RWPE2 (cell line): ENCODE results near the gene WHRN.

Experiments
- ATAC-seq: fragments of 200-7000 bp; cut with Tn5 transposase; 3 replicates; pipeline ENCODE4 v1.9.1; 2021; ENCODE audit warnings: low read depth
- DNase-seq: peaks from one replicate; pipeline ENCODE4 v3.0.0-alpha.2; 2020; ENCODE audit warnings: low spot score
- H3K27ac ChIP-seq: fragments of 450-650 bp; 2 replicates; pipeline ENCODE4 v1.5.1; 2017; ENCODE audit warnings: mild to moderate bottlenecking; ENCODE audit not compliant: poor library complexity, severe bottlenecking
- H3K27me3 ChIP-seq: fragments of 250-450 bp; sonication (Bioruptor Pico); 2 replicates; pipeline ENCODE4 v1.5.1; 2021; ENCODE audit warnings: mild to moderate bottlenecking, moderate library complexity; ENCODE audit not compliant: insufficient read depth, poor library complexity, severe bottlenecking
- H3K36me3 ChIP-seq: fragments of 250-450 bp; sonication (Bioruptor Pico); 2 replicates; pipeline ENCODE4 v1.5.1; 2020; ENCODE audit warnings: low read depth, mild to moderate bottlenecking, moderate library complexity
- H3K4me1 ChIP-seq: fragments of 250-450 bp; sonication (Bioruptor Pico); 2 replicates; pipeline ENCODE4 v1.5.1; 2021; ENCODE audit warnings: mild to moderate bottlenecking, moderate library complexity; ENCODE audit not compliant: insufficient read depth, poor library complexity, severe bottlenecking
- H3K4me3 ChIP-seq: fragments of 250-450 bp; sonication (Bioruptor Pico); 2 replicates; pipeline ENCODE4 v1.5.1; 2021; ENCODE audit warnings: mild to moderate bottlenecking, moderate library complexity; ENCODE audit not compliant: severe bottlenecking
- H3K9me3 ChIP-seq: fragments of 250-450 bp; sonication (Bioruptor Pico); 2 replicates; pipeline ENCODE4 v1.5.1; 2021; ENCODE audit warnings: mild to moderate bottlenecking, moderate library complexity; ENCODE audit not compliant: severe bottlenecking
- TF ChIP-seq, protein P1 (sequence below): fragments of 450-650 bp; IDR thresholded peaks from one replicate; pipeline ENCODE4 v1.5.1; 2017; ENCODE audit warnings: mild to moderate bottlenecking, moderate library complexity; ENCODE audit not compliant: poor library complexity, severe bottlenecking

The WHRN gene

GRCh38 chr9:114549697-114550330 lies 44.5 kb upstream of the WHRN start:
- TF ChIP-seq, protein P1, sequence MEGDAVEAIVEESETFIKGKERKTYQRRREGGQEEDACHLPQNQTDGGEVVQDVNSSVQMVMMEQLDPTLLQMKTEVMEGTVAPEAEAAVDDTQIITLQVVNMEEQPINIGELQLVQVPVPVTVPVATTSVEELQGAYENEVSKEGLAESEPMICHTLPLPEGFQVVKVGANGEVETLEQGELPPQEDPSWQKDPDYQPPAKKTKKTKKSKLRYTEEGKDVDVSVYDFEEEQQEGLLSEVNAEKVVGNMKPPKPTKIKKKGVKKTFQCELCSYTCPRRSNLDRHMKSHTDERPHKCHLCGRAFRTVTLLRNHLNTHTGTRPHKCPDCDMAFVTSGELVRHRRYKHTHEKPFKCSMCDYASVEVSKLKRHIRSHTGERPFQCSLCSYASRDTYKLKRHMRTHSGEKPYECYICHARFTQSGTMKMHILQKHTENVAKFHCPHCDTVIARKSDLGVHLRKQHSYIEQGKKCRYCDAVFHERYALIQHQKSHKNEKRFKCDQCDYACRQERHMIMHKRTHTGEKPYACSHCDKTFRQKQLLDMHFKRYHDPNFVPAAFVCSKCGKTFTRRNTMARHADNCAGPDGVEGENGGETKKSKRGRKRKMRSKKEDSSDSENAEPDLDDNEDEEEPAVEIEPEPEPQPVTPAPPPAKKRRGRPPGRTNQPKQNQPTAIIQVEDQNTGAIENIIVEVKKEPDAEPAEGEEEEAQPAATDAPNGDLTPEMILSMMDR = no peak
- Histone ChIP-seq H3K27ac (no peak overlapping the region), H3K4me1 (peaks cover 19% of the 10 kb centered on the region), H3K4me3 (no peak overlapping the region), H3K27me3 (no peaks in the 10 kb centered on the region), H3K36me3 (no peaks in the 10 kb centered on the region), H3K9me3 (no peaks in the 10 kb centered on the region)
- ATAC-seq (no peak), DNase-seq (no peak)

GRCh38 chr9:114546851-114547250 lies 41.6 kb upstream of the WHRN start:
- DNase-seq (no peak), ATAC-seq (no peak)
- H3K27me3 ChIP-seq = no peaks in the 10 kb centered on the region
- no peaks in the 10 kb centered on the region for H3K9me3 ChIP-seq
- H3K4me1 ChIP-seq = peaks cover 4% of the 10 kb centered on the region
- no peaks in the 10 kb centered on the region for H3K36me3 ChIP-seq
- TF ChIP-seq, protein P1 = no peak
- no peak overlapping the region for H3K27ac ChIP-seq
- H3K4me3 ChIP-seq = no peak overlapping the region

DNA sequence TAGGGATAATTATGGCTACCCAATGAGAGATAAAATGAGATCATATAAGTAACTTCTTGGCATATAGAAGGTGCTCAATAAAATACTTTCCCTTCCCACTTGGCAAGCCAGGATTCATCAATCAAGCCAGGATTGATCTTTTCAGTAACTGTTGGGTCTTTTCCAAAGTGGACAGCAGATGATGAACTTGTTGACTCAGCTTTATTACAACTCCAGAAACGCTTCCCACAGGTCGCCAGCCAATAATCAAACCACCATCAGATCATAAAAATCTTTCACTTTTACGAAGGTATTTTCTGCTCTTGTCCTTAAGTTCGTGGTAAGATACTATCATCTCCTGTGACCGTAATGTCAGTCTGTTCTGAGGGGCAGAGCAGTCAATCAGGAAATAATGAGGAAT lies 39.8 kb upstream of the WHRN start:
- H3K4me3 ChIP-seq = no peak overlapping the region

GRCh38 chr9:114539701-114540380 lies 34.6 kb upstream of the WHRN start:
- Histone ChIP-seq H3K9me3 (no peaks in the 10 kb centered on the region), H3K27me3 (no peaks in the 10 kb centered on the region), H3K4me1 (no peaks in the 10 kb centered on the region), H3K36me3 (no peaks in the 10 kb centered on the region), H3K4me3 (no peak overlapping the region), H3K27ac (no peak overlapping the region)
- ATAC-seq (no peak), DNase-seq (no peak)
- TF ChIP-seq, protein P1 = no peak

More for the DNA sequence above, 39.8 kb upstream of the WHRN start:
- Histone ChIP-seq H3K36me3 (no peaks in the 10 kb centered on the region), H3K4me1 (no peaks in the 10 kb centered on the region), H3K27ac (no peak overlapping the region), H3K9me3 (no peaks in the 10 kb centered on the region), H3K27me3 (no peaks in the 10 kb centered on the region)
- ATAC-seq (no peak), DNase-seq (no peak)
- TF ChIP-seq, protein P1 = no peak

DNA sequence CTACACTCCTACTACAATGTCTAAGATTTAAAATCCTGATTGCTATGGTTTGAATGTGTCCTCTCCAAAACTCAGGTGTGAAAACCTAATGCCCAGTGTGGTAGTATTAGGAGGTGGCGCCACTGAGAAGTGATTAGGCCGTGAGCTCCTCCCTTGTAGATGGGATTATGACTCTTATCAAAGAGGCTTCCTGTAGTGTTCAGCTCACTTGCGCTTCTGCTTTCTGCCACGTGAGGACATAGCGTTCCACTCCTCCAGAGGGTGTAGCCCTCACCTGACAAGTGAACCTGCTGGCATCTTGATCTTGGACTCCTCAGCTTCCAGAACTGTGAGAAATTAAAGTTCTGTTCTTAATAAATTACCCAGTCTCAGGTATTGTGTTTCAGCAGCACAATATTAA lies 33.0 kb upstream of the WHRN start:
- Histone ChIP-seq H3K27me3 (no peaks in the 10 kb centered on the region), H3K27ac (no peak overlapping the region), H3K9me3 (no peaks in the 10 kb centered on the region), H3K4me1 (no peaks in the 10 kb centered on the region), H3K4me3 (no peak overlapping the region), H3K36me3 (no peaks in the 10 kb centered on the region)
- TF ChIP-seq, protein P1 = peak; percentile 47
- no peak for DNase-seq
- ATAC-seq = peak; percentile 88
